Common myeloid progenitor, CD34-positive (primary cell): ENCODE data around the gene RAET1G.

Source experiments
- CTCF ChIA-PET: fragments of 350-600 bp; sonication (Branson Sonifier 250); formaldehyde crosslinking; loops from one replicate; lab custom pipeline; 2021; ENCODE audit warnings: antibody characterized with exemption; lab: Charles Lee
- POLR2A ChIA-PET: fragments of 350-600 bp; sonication (Branson Sonifier 250); formaldehyde crosslinking; loops from one replicate; lab custom pipeline; 2021; ENCODE audit warnings: antibody characterized with exemption; lab: Charles Lee
- DNase-seq, 3 donors: peaks; one replicate each; pipeline versions ENCODE4 v3.0.0 to v3.0.0-alpha.2; 2013
- H3K27ac ChIP-seq, 2 experiments: 1 replicate in 1 of 2; 2 replicates in 1 of 2; pipeline ENCODE4 v1.7.0; 2013; ENCODE audit warnings: inconsistent platforms in 2 of 2, low read length in 2 of 2, mild to moderate bottlenecking in 2 of 2, low read depth in 1 of 2, moderate library complexity in 1 of 2; ENCODE audit not compliant: severe bottlenecking in 2 of 2, insufficient read depth in 1 of 2, poor library complexity in 1 of 2
- H3K27me3 ChIP-seq, 5 experiments: replicated peaks in 2 of 5; 1 replicate in 3 of 5; 2 replicates in 2 of 5; pipeline versions ENCODE4 v1.6.1 to v1.7.0; 2013; ENCODE audit warnings: low read length in 4 of 5, mild to moderate bottlenecking in 2 of 5, moderate library complexity in 2 of 5, inconsistent platforms in 1 of 5; ENCODE audit not compliant: insufficient read depth in 5 of 5, control insufficient read depth in 4 of 5
- H3K36me3 ChIP-seq, 4 experiments: 1 replicate in 2 of 4; 2 replicates in 2 of 4; pipeline versions ENCODE4 v1.6.1 to v1.7.0; 2013; ENCODE audit warnings: low read length in 3 of 4, control low read depth in 1 of 4, mild to moderate bottlenecking in 1 of 4; ENCODE audit not compliant: control insufficient read depth in 4 of 4, insufficient read depth in 4 of 4
- H3K4me1 ChIP-seq, 4 experiments: 1 replicate in 3 of 4; 2 replicates in 1 of 4; pipeline versions ENCODE4 v1.6.1 to v1.7.1; 2013; ENCODE audit warnings: low read length in 3 of 4, mild to moderate bottlenecking in 3 of 4, control low read depth in 1 of 4, inconsistent platforms in 1 of 4, moderate library complexity in 1 of 4; ENCODE audit not compliant: control insufficient read depth in 4 of 4, insufficient read depth in 4 of 4; ENCODE audit errors: control extremely low read depth in 1 of 4
- H3K4me3 ChIP-seq, 7 experiments: 1 replicate in 4 of 7; 2 replicates in 3 of 7; pipeline versions ENCODE4 v1.5.1 to v1.7.0; 2013; ENCODE audit warnings: mild to moderate bottlenecking in 7 of 7, low read length in 6 of 7, moderate library complexity in 6 of 7, inconsistent platforms in 2 of 7, low read depth in 2 of 7, control low read depth in 1 of 7; ENCODE audit not compliant: insufficient read depth in 4 of 7, control insufficient read depth in 1 of 7; ENCODE audit errors: extremely low read depth in 1 of 7
- H3K9me3 ChIP-seq, 5 experiments: 1 replicate in 4 of 5; 2 replicates in 1 of 5; pipeline versions ENCODE4 v1.6.1 to v1.7.1; 2013; ENCODE audit warnings: low read length in 4 of 5, mild to moderate bottlenecking in 2 of 5, inconsistent platforms in 1 of 5, low read depth in 1 of 5, moderate library complexity in 1 of 5; ENCODE audit not compliant: control insufficient read depth in 4 of 5, insufficient read depth in 2 of 5; ENCODE audit errors: control extremely low read depth in 1 of 5
- WGBS: methylation state at CpG from one replicate; pipeline ENCODE4 v1.1.5; 2013; ENCODE audit not compliant: insufficient coverage; 5-methylcytosine and 5-hydroxymethylcytosine counted together

Gene RAET1G

GRCh38 chr6:149935668-149936067 is 12.7 kb upstream of the RAET1G start:
- ChIA-PET POLR2A (no interaction called here), CTCF (interaction anchor here (0.8 to 1.7 kb wide), 5 partner anchors 15 to 104 kb away, joined by 3 to 7 read pairs (median 4); no protein-coding TSS in a partner anchor)
- no peak overlapping the region for H3K27ac ChIP-seq
- peaks cover 0 to 12% (median 10%) of the 10 kb centered on the region in 4 experiments for H3K4me1 ChIP-seq
- no peak for DNase-seq
- H3K9me3 ChIP-seq: no peaks in the 10 kb centered on the region
- 46% methylated on average over 2 of the region's 2 CpGs for WGBS
- no peak overlapping the region for H3K4me3 ChIP-seq
- H3K27me3 ChIP-seq: peaks cover 35 to 96% (median 58%) of the 10 kb centered on the region in 5 experiments
- no peaks in the 10 kb centered on the region for H3K36me3 ChIP-seq

- H3K9me3 ChIP-seq: no peaks in the 10 kb centered on the region
- peaks cover 0 to 11% (median 10%) of the 10 kb centered on the region in 4 experiments for H3K4me1 ChIP-seq
- H3K36me3 ChIP-seq: no peaks in the 10 kb centered on the region
- no peak overlapping the region for H3K27ac ChIP-seq
- no peak for DNase-seq
- 54% methylated on average over 3 of the region's 4 CpGs for WGBS
- H3K27me3 ChIP-seq: peaks cover 31 to 96% (median 58%) of the 10 kb centered on the region in 5 experiments
- POLR2A ChIA-PET: no interaction called here
- H3K4me3 ChIP-seq: no peak overlapping the region
- CTCF ChIA-PET: interaction anchor here (0.8 to 1.7 kb wide), 6 partner anchors 11 to 104 kb away, joined by 3 to 7 read pairs (median 4); no protein-coding TSS in a partner anchor
Measured at GRCh38 chr6:149935246-149935645, 12.3 kb upstream of the RAET1G start.

- H3K27ac ChIP-seq: no peak overlapping the region
- DNase-seq: peak; percentile 80 to 89 (median 82)
- WGBS: 55% methylated on average over 9 of the region's 11 CpGs
- no peaks in the 10 kb centered on the region for H3K36me3 ChIP-seq
- ChIA-PET POLR2A (no interaction called here), CTCF (interaction anchor here (1.0 to 1.5 kb wide), 2 partner anchors 10 to 82 kb away, joined by 3 to 4 read pairs; no protein-coding TSS in a partner anchor)
- H3K4me1 ChIP-seq: peaks cover 0 to 11% (median 10%) of the 10 kb centered on the region in 4 experiments
- no peaks in the 10 kb centered on the region for H3K9me3 ChIP-seq
- no peak overlapping the region for H3K4me3 ChIP-seq
- H3K27me3 ChIP-seq: peaks cover 29 to 96% (median 54%) of the 10 kb centered on the region in 5 experiments
Measured at GRCh38 chr6:149934249-149935156, 11.6 kb upstream of the RAET1G start.

- no peak for DNase-seq
- CTCF ChIA-PET: interaction anchor here (1.1 kb wide), 1 partner anchor 85 kb away, joined by 4 read pairs; no protein-coding TSS in a partner anchor
- Histone ChIP-seq H3K27me3 (peaks cover 25 to 93% (median 57%) of the 10 kb centered on the region in 5 experiments), H3K27ac (no peak overlapping the region), H3K36me3 (no peaks in the 10 kb centered on the region), H3K9me3 (no peaks in the 10 kb centered on the region), H3K4me3 (no peak overlapping the region), H3K4me1 (peaks cover 0 to 5% (median 4%) of the 10 kb centered on the region in 4 experiments)
- POLR2A ChIA-PET: no interaction called here
- WGBS: 16% methylated on average over 2 of the region's 3 CpGs
Measured at GRCh38 chr6:149933461-149933860, 10.5 kb upstream of the RAET1G start.

GRCh38 chr6:149933036-149933435 is 10.1 kb upstream of the RAET1G start:
- Histone ChIP-seq H3K27ac (no peak overlapping the region), H3K4me1 (peaks cover 0 to under 1% (median under 1%) of the 10 kb centered on the region in 4 experiments), H3K4me3 (no peak overlapping the region), H3K36me3 (no peaks in the 10 kb centered on the region), H3K9me3 (no peaks in the 10 kb centered on the region), H3K27me3 (peaks cover 25 to 90% (median 57%) of the 10 kb centered on the region in 5 experiments)
- ChIA-PET CTCF (interaction anchor here (1.1 kb wide), 1 partner anchor 86 kb away, joined by 4 read pairs; no protein-coding TSS in a partner anchor), POLR2A (no interaction called here)
- DNase-seq: no peak
- WGBS: 18% methylated on average over 4 of the region's 5 CpGs

GRCh38 chr6:149931501-149931900 is 8.6 kb upstream of the RAET1G start:
- H3K4me1 ChIP-seq: no peaks in the 10 kb centered on the region
- no peaks in the 10 kb centered on the region for H3K36me3 ChIP-seq
- ChIA-PET POLR2A (no interaction called here), CTCF (interaction anchor here (1.2 kb wide), 1 partner anchor 86 kb away, joined by 7 read pairs; no protein-coding TSS in a partner anchor)
- H3K27me3 ChIP-seq: peaks cover 13 to 86% (median 49%) of the 10 kb centered on the region in 5 experiments
- 80% methylated on average over 1 of the region's 6 CpGs for WGBS
- no peaks in the 10 kb centered on the region for H3K9me3 ChIP-seq
- H3K27ac ChIP-seq: no peak overlapping the region
- H3K4me3 ChIP-seq: no peak overlapping the region
- DNase-seq: no peak
